HG03066 (cell line): Measurements from ENCODE around the gene SYT13.

ENCODE experiments used
- ATAC-seq: cut with Tn5 transposase; IDR thresholded peaks from one replicate; pipeline ENCODE4 v1.9.1; 2021; ENCODE audit warnings: low read depth; ENCODE audit not compliant: unreplicated experiment

SYT13 gene

DNA sequence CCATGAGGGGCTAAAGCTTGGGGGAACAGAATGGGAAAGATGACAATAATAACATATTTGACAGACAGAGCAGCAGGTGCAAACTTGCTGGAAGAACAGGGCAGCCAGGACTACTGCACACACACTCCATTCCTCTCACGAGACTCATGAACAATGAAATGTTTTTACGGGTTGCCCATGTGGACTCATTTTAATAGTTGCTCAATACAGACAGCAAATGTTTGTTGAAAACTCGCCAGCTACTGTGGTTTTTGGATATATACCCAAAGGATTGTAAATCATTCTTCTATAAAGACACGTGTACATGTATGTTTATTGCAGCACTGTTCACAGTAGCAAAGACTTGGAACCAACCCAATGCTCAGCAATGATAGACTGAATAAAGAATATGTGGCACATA, 10.3 kb downstream of the SYT13 start:
- ATAC-seq, result no peak

DNA sequence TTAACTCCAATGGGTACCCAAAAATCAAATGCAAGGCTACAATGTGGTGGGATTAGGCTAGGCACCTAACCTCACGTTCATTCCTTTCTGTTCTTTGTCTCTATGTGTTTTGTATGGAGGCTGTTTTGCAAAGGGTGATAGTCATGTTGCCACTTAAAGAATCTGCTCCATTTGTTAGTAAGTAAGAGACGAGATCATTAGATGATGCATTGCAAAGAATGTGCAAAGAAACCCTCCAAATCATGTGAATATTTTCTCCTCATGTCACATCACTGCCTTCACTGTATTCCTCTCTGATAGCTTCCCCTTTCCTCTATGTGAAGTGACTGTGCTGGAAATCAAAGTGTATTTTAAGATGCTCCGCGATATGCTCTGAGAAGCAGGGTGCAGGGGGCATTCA, 11.9 kb downstream of the SYT13 start:
- no peak for ATAC-seq

DNA sequence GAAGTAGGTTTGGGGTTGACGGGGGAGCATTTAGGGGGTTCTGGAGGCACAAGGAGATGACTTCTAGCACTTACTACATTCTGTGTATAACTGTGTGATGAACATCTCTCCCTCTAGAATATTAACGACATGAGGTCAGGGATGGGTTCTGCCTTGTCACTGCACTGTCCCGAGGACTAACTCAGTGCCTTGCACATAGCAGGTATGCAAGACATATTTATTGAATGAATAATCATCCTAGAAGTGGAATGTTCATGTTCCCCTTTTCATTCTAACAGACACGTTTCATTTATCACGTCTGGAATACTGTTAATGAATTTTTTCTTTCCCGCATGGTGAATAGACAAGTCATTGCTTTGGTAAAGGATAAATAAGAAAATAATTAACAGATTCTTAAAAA, 12.6 kb downstream of the SYT13 start:
- no peak for ATAC-seq

DNA sequence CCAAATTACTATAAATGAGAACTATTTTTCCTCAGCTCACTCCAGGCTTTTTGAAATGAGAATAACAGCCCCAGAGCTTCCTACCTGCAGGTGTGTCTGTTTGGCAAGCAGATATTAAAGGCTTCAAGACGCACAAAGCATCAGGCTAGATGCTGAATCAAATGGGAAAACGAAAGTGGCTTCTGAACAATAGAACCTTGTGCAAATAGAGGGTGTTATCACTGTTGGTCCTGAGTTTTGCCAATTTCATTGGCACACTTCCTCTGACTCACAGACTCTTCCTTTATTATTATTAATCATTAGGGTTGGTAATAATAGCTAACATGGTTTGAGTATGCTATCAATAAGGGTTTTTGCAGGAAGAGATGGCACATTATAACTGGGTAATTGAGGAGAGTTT, 13.4 kb downstream of the SYT13 start:
- ATAC-seq, result no peak

DNA sequence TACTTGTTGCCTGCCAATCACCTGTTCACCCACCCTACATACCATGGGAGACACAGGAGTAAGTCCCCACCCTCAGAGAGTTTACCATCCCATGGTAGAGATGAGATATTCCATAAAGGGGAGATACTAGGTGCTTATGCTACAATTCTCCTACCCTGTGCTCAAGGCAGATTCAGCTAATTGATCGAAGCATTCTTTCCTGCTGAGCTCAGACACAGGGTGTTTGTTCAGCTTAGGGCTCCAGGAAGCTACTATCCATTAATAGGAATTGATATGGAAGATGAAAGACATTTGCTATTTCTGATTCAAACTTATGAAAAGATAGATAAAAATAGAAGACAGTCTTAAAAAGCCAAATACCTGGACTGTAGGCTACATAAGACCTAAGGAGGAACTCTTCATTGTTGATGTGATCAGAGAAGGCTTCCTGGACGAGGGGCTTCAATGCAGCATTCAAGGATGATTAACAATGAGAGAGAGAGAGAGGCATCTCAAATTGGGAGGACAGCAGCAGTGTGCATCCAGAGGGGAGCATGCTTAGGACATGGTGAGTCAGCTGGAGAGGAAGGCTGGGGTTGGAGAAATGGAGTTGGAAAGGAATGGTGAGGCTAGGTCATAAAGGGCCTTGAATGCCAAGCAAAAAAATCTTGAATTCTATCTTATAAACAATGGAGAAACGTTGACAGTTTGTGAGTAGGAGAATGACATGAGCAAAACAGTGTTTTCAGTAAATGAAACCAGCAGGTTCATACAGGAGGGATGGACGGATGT, 15.0 kb downstream of the SYT13 start:
- ATAC-seq, result no peak

DNA sequence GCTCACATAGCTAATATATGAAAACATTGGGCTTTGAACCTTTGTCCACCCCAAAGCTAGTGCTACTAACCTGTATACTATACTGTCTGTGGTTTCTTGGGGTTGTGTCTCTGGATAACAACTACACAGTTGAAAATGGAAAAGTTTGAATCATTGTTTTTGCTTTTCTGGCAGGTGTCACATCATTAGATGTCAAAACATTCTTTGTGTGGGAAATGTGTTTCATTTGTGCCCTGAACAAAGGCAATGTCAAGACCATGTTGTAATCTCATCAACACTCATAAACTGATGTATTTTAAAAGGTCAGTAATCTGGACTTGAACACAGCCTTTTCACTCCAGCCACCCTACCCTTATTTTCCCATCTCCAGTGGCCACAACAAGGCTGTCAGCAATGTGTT, 16.5 kb downstream of the SYT13 start:
- no peak for ATAC-seq

DNA sequence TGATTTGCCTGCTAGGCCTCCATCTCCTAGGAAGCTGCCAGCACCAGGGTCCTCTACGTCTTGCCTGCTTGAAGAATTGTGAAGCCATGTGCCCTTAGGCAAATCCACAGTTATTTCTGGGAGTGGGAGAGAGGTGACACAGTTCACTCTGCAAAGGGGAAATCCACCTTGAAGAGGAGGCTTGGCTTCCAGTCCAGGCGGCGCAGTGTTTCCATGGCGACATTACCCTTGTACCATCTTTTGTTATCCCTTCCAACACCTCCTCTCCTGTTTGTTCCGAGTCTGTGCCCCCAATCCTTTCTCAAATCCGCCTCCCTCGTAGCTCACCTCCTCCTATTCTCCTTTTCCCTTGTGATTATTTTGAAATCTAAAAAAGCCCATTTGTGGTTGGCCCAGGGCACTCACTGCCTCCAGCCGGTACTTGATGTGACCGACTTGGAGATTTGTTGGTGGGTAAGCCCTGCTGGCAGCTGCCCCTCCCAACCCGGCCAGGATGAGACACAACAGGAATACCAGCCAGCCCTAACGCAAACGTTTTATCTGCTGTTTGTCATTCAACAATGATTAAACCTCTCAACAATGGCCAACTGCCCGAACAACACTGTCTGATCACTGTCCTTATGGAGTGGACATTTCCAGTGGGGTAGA, 18.4 kb downstream of the SYT13 start:
- ATAC-seq, result no peak

DNA sequence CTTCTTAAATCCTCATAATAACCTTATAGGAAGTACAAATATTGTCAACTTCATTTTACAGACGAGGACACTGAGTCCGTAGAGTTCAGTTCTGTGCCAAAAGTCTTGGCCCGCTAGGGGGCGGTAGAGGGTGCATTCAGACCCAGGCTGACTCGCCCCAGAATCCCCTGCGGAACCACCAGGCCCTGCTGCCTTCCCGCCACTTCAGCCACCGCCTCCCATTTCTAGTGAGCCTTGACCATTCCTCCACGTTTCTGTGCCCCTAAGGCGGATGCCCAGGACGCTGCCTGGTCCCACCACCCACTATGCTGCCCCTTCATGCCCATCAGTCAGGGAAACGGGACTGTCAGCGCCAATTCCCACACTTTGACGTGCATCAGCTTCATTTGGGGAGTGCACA, 19.1 kb downstream of the SYT13 start:
- ATAC-seq, result no peak

DNA sequence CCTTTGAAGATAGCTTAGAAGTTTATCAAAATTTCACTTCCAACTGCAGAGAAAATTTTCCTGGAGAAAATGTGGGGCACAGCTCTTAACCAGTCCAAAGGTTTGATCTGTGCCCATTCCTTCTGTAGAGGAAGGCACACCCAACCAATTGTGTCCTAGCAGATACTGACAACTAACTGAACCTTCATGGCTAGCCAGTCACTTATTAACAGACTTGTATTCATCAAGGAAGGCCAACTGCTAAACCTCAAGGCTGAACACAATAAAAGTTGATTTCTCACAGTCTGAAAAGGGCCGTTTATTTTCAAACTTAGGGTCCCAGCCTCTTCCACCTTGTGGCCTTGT, 19.5 kb downstream of the SYT13 start:
- no peak for ATAC-seq

DNA sequence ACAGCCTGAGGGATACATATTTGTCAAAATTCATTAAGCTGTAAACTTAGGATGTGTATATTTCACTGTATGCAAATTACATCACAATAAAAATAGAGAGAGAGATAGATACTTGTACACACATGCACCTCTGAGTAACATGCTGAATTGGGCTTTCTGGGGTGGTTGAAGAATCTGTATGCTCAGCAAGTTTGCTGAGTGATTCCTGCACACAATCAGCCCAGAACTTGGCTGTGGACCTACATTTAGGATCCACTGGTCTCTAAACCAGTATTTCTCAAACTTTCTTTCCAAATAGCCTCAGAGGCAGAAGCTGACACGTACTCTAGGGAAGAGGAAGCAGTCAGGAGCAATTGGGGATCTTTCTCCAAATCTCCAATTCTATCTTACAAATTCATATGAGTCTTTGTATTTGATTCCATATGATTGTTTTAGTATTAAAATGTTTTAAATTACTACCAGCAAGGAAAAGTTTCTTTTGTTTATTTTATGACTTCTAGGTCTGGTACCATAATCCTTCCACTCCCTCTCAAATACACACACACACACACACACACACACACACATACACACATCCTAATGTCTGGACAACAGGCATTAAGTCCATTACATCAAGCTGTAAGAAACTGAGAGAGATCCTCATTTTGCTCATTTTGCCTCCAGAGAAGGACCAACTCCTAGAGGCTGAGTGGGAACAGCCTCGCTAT, 20.0 kb downstream of the SYT13 start:
- ATAC-seq, result no peak

DNA sequence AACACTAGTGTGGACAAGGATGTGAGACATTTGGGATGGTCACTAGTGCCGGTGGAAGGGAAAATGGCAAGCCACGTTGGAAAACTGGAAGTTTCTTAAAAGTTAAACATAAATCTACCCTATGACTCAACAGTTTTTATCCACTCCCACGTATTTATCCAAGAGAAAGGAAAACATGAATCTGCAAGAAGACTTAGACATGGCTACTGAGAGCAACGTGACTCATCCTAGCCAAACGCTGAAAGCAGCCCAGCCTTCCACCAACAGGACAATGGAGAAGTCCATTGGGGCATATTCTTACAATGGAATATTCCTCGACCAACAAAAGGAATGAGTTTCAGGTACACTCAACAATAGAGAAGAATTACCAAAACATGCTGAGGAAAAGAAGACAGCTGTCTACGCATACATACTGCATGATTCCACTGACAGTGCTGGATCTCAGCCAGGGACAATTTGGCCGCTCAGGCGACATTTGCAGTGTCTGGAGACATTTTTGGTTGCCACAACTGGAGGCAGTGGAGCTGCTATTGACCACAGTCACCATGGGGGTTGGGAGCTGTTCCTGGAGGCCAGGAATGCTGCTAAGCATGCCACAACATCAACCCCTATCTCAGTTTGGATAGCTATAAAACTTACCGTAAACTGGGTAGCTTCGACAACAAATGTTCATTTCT, 21.2 kb downstream of the SYT13 start:
- no peak for ATAC-seq

DNA sequence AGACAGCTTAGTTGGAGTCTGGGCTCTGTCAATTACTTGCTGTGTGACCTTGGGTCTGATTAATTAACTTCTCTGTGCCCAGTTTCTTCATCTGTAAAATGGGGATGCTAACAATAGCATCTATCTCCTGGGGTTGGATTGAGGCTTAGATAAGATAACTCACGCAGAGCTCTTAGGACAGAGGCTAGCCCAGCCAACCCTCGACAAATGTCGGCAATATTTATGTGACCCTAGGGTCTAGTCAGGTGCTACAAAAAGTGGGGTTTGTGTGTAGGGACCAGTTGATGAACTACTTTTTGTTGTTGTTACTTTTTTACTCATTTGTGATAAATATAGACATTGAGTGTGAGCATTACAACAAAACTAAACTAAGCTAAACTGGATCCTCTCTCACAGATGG, 22.4 kb downstream of the SYT13 start:
- ATAC-seq, result no peak

DNA sequence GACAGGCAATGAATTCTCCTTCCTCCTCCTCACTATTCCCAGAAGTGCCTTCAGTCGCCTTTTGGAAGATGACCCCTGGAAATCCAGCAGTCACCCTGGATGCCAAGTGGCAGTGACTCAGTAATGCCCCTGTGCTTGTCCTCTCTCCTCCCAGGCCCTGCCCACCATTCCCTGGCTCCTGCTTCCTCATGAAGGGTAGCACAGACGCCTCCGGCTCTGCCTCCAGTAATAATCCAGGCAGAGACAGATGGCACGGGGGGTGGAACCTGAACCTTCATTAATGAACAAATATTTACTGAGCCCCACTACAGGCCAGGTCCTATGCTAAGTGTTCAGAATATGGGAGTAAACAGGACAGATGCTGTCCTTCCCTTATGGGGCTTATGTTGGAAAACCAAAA, 23.2 kb downstream of the SYT13 start:
- ATAC-seq, result no peak

DNA sequence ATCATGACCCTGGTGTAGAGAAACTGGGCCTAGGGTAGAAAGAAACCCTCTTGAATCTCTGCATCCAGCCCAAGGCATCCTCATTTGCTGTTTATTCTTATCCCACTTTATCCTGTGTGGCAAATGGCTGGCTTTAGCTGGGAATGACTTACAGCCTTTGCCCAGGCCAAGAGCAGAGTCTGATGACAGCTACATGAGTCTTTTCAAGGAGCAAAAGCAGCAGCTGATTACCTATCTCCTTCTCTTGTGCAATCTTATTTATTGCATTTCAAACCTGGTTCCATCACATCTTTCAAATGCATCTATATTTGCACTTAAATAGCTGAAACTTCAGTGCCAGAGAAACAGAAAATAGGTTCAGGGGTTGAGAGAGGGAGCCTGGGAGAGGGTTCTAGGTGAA, 26.1 kb downstream of the SYT13 start:
- no peak for ATAC-seq

DNA sequence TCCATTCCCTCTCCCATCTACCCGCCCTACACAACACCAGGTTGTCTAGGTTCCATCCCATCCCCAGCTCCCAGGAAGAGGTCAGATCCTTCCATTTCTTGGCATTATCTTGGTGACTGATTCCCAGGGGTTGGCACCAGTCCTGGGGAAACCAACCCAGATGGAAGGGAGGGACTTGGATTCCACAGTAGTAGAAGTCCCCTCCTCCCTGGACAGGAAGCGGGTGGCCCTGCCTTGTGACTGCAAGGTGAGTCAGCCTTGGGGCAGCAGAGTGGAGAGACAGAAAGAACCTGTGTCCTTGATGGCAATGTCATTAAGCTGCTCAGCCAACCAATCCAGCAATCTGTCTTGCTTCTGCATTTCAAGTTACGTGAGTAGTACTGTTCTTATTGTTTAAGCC, 26.5 kb downstream of the SYT13 start:
- ATAC-seq, result no peak

DNA sequence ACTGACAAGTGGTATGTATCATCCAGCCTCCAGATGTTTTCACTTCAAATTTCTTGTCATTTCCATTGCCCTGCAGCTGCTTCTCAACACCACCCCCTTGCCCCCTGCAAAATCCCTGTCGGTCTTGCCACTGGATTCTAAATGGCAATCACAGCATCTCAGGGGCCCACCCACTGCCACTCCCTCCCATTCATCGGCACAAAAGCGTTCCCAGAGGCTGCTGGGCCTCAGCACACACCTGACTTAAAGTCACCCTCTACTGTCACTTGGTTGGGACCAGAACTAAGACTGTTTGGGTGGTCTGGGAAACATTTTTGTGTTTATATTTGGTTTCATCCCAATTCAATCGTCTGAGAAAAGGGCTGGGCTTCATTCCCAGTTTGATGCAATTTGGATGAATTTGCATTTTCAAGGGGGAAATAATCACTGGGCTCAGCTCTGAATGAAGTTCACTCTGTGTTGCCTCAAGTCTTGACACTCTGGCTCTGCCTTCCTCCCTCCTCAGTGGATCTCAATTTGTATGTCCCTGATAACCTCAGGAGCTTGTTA, 27.1 kb downstream of the SYT13 start:
- no peak for ATAC-seq

DNA sequence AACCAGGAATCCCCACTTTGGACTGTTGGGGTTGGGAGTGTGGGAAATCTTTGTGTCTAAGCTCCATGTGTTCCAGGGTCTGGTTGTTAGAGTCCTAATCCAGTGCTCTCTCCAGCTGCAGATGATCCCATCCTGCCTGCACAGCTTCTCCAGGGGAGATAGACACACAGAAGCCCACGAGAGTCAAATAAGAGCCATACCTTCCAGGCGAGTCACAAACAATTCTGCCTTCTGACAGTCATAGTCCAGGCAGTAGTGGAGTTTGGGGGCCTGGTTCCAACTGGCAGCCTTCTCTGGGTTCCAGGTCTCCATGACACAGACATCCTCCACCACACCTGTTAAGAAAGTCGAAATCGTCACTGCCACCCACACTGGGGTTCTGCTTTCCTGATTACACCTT, 32.1 kb downstream of the SYT13 start:
- no peak for ATAC-seq

DNA sequence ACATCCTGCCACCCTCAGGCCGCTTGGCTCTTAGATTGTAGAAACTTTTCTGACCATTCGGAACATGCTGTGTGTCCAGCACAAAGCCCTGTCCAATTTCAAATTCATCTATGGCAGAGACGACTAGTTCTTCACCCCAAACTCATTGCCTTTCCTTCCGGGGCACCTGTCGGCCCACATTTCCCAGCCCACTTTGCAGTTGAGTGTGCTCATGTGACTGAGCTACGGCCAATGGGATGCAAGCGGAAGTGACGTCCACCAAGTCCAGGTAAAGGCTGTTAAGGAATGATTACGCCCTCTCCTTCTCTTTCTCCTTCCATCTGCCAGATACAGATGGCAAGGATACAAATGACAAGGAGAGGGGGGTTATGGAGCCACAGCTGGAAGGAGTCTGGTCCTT, 32.5 kb downstream of the SYT13 start:
- no peak for ATAC-seq

DNA sequence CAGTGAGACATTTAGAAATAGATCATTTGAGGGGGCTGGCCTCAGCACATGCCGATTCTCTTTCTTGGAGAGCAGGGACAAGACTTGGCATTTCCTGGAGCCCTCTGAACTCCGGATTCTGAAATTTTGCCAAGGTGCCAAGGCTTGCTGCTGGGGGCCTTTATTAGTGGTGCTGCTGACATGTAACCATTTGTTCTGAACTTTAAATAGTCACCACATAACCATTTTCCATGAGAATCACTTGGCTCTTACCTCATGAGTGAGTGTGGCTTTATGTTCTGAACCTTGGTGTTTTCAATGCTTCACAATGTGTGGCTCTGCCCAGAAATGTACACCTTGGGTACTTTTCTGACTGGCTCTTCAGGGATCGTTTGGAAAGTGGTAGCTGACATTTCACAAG, 33.3 kb downstream of the SYT13 start:
- no peak for ATAC-seq

DNA sequence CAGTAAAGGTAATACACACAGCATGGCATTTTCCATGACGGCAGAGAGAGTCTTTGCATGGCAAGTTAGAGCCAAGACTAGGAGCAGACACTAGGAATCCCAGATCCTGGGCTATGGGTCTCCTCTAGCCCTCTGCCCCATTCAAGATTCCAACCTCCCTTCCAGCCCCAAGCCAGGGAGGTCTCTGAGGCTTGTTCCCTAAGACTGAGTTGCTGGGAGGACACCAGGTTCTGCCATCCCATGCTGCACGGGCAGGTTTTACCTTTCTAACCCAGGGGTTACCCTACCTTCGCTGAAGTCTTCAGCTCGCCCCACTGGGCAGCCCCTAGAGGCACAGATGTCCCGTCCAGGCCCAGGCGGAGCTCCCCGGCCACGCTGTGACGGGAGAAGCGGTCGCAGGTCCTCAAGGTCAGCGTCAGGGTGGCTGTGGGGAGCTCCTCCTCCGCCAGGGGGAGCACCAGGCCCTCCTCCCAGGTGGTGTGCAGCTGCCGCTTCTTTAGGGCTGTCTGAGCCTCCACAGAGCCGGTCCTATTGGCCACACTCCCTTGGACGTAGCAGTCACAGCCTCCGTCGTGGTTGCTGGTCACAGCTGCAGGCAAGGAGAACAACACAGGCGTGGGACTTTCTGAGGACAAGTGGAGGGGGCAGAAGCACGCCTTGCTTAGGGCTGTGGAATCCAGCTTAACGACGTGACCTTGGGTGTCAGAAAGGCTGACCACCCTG, 33.8 kb downstream of the SYT13 start:
- no peak for ATAC-seq
